Keratinocyte (primary cell): ENCODE data around the gene PNP. TPM values are rescaled to one million over a fixed set of nuclear protein-coding genes. Genes with fewer than 3 reads are reported as not detected.

Experiments
- DNase-seq: peaks from one replicate; pipeline ENCODE4 v3.0.0-alpha.2; 2011; ENCODE audit warnings: low read depth, missing footprints, low spot score
- FAIRE-seq: peaks from 2 replicates; lab custom pipeline; 2011; peaks lifted over from hg19 to GRCh38; lab: Jason Lieb, UNC
- H2AFZ ChIP-seq: 2 replicates; pipeline ENCODE4 v1.6.0; 2012; ENCODE audit warnings: low read length, control low read depth, inconsistent platforms; ENCODE audit not compliant: control insufficient read depth
- H3K27ac ChIP-seq: 2 replicates; pipeline ENCODE4 v1.5.1; 2011; ENCODE audit warnings: low read length; ENCODE audit not compliant: control insufficient read depth, insufficient read depth
- H3K27me3 ChIP-seq: 3 replicates; pipeline ENCODE4 v1.6.0; 2011; ENCODE audit warnings: low read length; ENCODE audit not compliant: control insufficient read depth, insufficient read depth; ENCODE audit errors: extremely low read depth
- H3K36me3 ChIP-seq, 2 experiments: 2 replicates in 1 of 2; 3 replicates in 1 of 2; pipeline ENCODE4 v1.5.1; 2011; ENCODE audit warnings: low read length in 2 of 2, mild to moderate bottlenecking in 1 of 2; ENCODE audit not compliant: control insufficient read depth in 2 of 2, insufficient read depth in 2 of 2; ENCODE audit errors: extremely low read depth in 1 of 2
- H3K4me1 ChIP-seq: 3 replicates; pipeline ENCODE4 v1.5.1; 2011; ENCODE audit warnings: low read length; ENCODE audit not compliant: control insufficient read depth, insufficient read depth; ENCODE audit errors: extremely low read depth
- H3K4me2 ChIP-seq: 3 replicates; pipeline ENCODE4 v1.6.0; 2011; ENCODE audit warnings: low read depth, low read length; ENCODE audit not compliant: control insufficient read depth, insufficient read depth; ENCODE audit errors: extremely low read depth
- H3K4me3 ChIP-seq, 3 experiments: fragments of 200-600 bp in 1 of 3; sonication (generic) in 1 of 3; 2 replicates in 2 of 3; 3 replicates in 1 of 3; pipeline ENCODE4 v1.5.1; 2011 to 2016; ENCODE audit warnings: low read length in 3 of 3, mild to moderate bottlenecking in 3 of 3, control low read depth in 2 of 3, inconsistent platforms in 1 of 3, low read depth in 1 of 3, mixed read lengths in 1 of 3, mixed run types in 1 of 3, moderate library complexity in 1 of 3; ENCODE audit not compliant: control insufficient read depth in 2 of 3, insufficient read depth in 2 of 3; ENCODE audit errors: extremely low read depth in 1 of 3
- H3K79me2 ChIP-seq: 2 replicates; pipeline ENCODE4 v1.6.0; 2012; ENCODE audit warnings: low read length; ENCODE audit not compliant: control insufficient read depth, insufficient read depth
- H3K9ac ChIP-seq: 3 replicates; pipeline ENCODE4 v1.6.0; 2011; ENCODE audit warnings: low read length; ENCODE audit not compliant: control insufficient read depth, insufficient read depth; ENCODE audit errors: extremely low read depth
- H3K9me1 ChIP-seq: 3 replicates; pipeline ENCODE4 v1.6.0; 2011; ENCODE audit warnings: low read length; ENCODE audit not compliant: control insufficient read depth, insufficient read depth; ENCODE audit errors: extremely low read depth
- H3K9me3 ChIP-seq: 2 replicates; pipeline ENCODE4 v1.5.1; 2012; ENCODE audit warnings: low read depth, low read length; ENCODE audit not compliant: control insufficient read depth
- H4K20me1 ChIP-seq: 3 replicates; pipeline ENCODE4 v1.6.0; 2011; ENCODE audit warnings: low read length; ENCODE audit not compliant: control insufficient read depth, insufficient read depth; ENCODE audit errors: extremely low read depth
- CTCF ChIP-seq, 3 experiments: IDR thresholded peaks in 1 of 3; conservative IDR thresholded peaks in 1 of 3; optimal IDR thresholded peaks in 1 of 3; 2 replicates in 2 of 3; 3 replicates in 1 of 3; pipeline versions ENCODE3 to v1.5.1; 2011; ENCODE audit warnings: low read length in 3 of 3, mild to moderate bottlenecking in 3 of 3, moderate library complexity in 2 of 3, control low read depth in 1 of 3, inconsistent platforms in 1 of 3; ENCODE audit not compliant: insufficient read depth in 2 of 3; ENCODE audit errors: extremely low read depth in 1 of 3
- EZH2 ChIP-seq: IDR thresholded peaks from one replicate; pipeline ENCODE4 v1.6.1; 2012; ENCODE audit warnings: inconsistent platforms, mild to moderate bottlenecking, low read length, moderate library complexity
- dilution Hi-C: fragments of 300-500 bp; cut with MboI; formaldehyde crosslinking; loops from one replicate; pipeline ENCODE4 v1.7.0; 2020; ENCODE audit warnings: low sequenced_read_pairs; ENCODE audit not compliant: extremely low pct_ligation_motif_present
- polyA plus RNA-seq, 5 experiments: library from polyadenylated mRNA; depleted of rRNA in 3 of 5; stranded (reverse) in 3 of 5; stranded (forward) in 1 of 5; unstranded in 1 of 5; fragments of >200 nt; gene quantifications; 1 replicate in 1 of 5; 2 replicates in 3 of 5; 3 replicates in 1 of 5; pipeline versions ENCODE4 v1.2.1 to v1.2.3, GENCODE V29; 2011 to 2012; ENCODE audit warnings: missing spikeins in 2 of 5, low read depth in 1 of 5, low replicate concordance in 1 of 5

Gene PNP
- polyA plus RNA-seq, 1 donor (not counting 4 experiments of a cell fraction or from before 2014, with no cell fraction given), result 325 TPM

- Histone ChIP-seq H2AFZ (no peak overlapping the region), H3K9me3 (no peaks in the 10 kb centered on the region), H3K79me2 (peaks cover 6% of the 10 kb centered on the region), H3K9me1 (peaks cover 4% of the 10 kb centered on the region), H3K27me3 (no peaks in the 10 kb centered on the region), H3K36me3 (peaks cover 25 to 44% of the 10 kb centered on the region in 2 experiments), H3K4me1 (peaks cover 17% of the 10 kb centered on the region), H3K4me3 (no peak overlapping the region), H3K27ac (no peak overlapping the region), H3K9ac (no peak overlapping the region), H3K4me2 (no peak overlapping the region), H4K20me1 (peaks cover 7% of the 10 kb centered on the region)
- FAIRE-seq (no peak), DNase-seq (no peak)
- TF ChIP-seq CTCF (optimal IDR thresholded peaks at IDR 0.05 in 1 of 3, IDR thresholded peaks at IDR 0.05 in 1 of 3, conservative IDR thresholded peaks at IDR 0.05 in 1 of 3; ENCODE audit: extremely low read depth in 1 of 3, insufficient read depth in 2 of 3, low read length in 3 of 3) (no peak), EZH2 (no peak)
- dilution Hi-C loops, result no loop called here
Measured at GRCh38 chr14:20478894-20479293, 9.7 kb downstream of the PNP start.

- Histone ChIP-seq H3K27me3 (no peaks in the 10 kb centered on the region), H3K4me2 (no peak overlapping the region), H3K4me1 (peaks cover 4% of the 10 kb centered on the region), H3K4me3 (no peak overlapping the region), H3K79me2 (no peaks in the 10 kb centered on the region), H3K9me3 (no peaks in the 10 kb centered on the region), H2AFZ (no peak overlapping the region), H4K20me1 (no peaks in the 10 kb centered on the region), H3K27ac (no peak overlapping the region), H3K36me3 (peaks cover 5 to 11% of the 10 kb centered on the region in 2 experiments), H3K9ac (no peak overlapping the region), H3K9me1 (no peaks in the 10 kb centered on the region)
- FAIRE-seq (no peak), DNase-seq (no peak)
- dilution Hi-C loops, result no loop called here
- TF ChIP-seq CTCF (optimal IDR thresholded peaks at IDR 0.05 in 1 of 3, IDR thresholded peaks at IDR 0.05 in 1 of 3, conservative IDR thresholded peaks at IDR 0.05 in 1 of 3; ENCODE audit: extremely low read depth in 1 of 3, insufficient read depth in 2 of 3, low read length in 3 of 3) (no peak), EZH2 (no peak)
Measured at GRCh38 chr14:20482382-20482781, 13.2 kb downstream of the PNP start.
